Measurements from ENCODE around the gene RAB36. TPM values are rescaled to one million over a fixed set of nuclear protein-coding genes. Genes with fewer than 3 reads are reported as not detected.

The RAB36 gene
- total RNA-seq, 1 donor: 4.6 TPM

GRCh38 chr22:23154461-23154860 lies 9.2 kb downstream of the RAB36 start:
- no peak overlapping the region for H3K4me3 ChIP-seq (ENCODE audit: low read depth, low read length)
- TF ChIP-seq CTCF (IDR thresholded peaks at IDR 0.05; ENCODE audit: insufficient read depth, low read length): no peak
- no peak for DNase-seq (ENCODE audit: low read depth)

DNA sequence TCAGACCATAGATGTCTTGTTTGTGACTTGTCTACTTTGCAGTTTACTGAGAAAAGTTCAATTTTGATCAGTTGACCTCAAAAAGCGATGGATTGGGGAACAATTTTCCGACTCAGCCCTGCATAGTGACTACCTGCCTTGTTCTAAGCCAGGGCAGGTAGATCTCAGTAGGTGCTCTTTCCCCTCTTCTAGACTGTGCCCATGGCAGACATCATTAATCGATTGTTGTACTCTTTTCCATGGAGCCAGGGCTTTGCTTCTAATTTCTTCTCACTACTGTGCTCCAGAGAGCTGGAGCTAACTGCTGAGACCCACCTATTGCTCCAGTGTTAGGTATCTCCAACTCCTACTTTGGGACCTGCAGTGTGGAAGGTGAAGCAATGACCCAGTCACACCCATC lies 9.9 kb downstream of the RAB36 start:
- TF ChIP-seq CTCF (IDR thresholded peaks at IDR 0.05; ENCODE audit: insufficient read depth, low read length): no peak
- no peak for DNase-seq (ENCODE audit: low read depth)
- no peak overlapping the region for H3K4me3 ChIP-seq (ENCODE audit: low read depth, low read length)

GRCh38 chr22:23155831-23156230 lies 10.6 kb downstream of the RAB36 start:
- DNase-seq (ENCODE audit: low read depth): no peak
- H3K4me3 ChIP-seq (ENCODE audit: low read depth, low read length): no peak overlapping the region
- no peak for TF ChIP-seq CTCF (IDR thresholded peaks at IDR 0.05; ENCODE audit: insufficient read depth, low read length)

GRCh38 chr22:23156286-23156685 lies 11.0 kb downstream of the RAB36 start:
- no peak for TF ChIP-seq CTCF (IDR thresholded peaks at IDR 0.05; ENCODE audit: insufficient read depth, low read length)
- H3K4me3 ChIP-seq (ENCODE audit: low read depth, low read length): no peak overlapping the region
- DNase-seq (ENCODE audit: low read depth): no peak

- DNase-seq (ENCODE audit: low read depth): no peak
- no peak for TF ChIP-seq CTCF (IDR thresholded peaks at IDR 0.05; ENCODE audit: insufficient read depth, low read length)
- H3K4me3 ChIP-seq (ENCODE audit: low read depth, low read length): no peak overlapping the region
These were observed 12.6 kb downstream of the RAB36 start for GRCh38 chr22:23157560-23158515.

- no peak for DNase-seq (ENCODE audit: low read depth)
- H3K4me3 ChIP-seq (ENCODE audit: low read depth, low read length): no peak overlapping the region
- no peak for TF ChIP-seq CTCF (IDR thresholded peaks at IDR 0.05; ENCODE audit: insufficient read depth, low read length)
These were observed 13.4 kb downstream of the RAB36 start for GRCh38 chr22:23158516-23159290.

Measured in fibroblast of the aortic adventitia (primary cell).